GM19397 (cell line): Measurements from ENCODE around the gene PTH2.

Source experiments
- ATAC-seq: cut with Tn5 transposase; IDR thresholded peaks from one replicate; pipeline ENCODE4 v1.9.1; 2021; ENCODE audit warnings: mild to moderate bottlenecking, moderate library complexity; ENCODE audit not compliant: unreplicated experiment

The PTH2 gene

GRCh38 chr19:49415102-49415809, 8.0 kb downstream of the PTH2 start:
- ATAC-seq, result no peak

- no peak for ATAC-seq
These were observed 9.0 kb downstream of the PTH2 start for GRCh38 chr19:49414256-49414655.

DNA sequence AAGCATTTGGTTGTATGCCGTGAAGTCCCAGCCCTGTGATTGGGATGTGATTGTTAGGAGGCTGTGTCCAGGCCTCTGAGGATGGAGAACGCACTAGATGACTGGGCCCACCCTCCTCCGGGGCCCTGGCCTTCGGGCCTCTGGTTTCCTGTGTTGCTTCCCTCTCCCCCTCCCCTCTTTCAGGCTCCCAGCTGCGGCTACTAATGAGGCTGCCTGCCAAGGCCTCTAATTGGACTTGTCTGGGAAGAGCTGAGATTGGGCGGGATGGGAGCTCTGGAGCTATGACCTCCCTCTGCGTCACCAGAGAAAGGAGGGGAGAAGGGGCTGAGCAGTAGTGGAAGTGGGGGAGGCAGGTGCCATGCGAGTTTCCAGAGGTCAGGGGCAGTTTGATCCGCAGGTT, 9.9 kb downstream of the PTH2 start:
- no peak for ATAC-seq

DNA sequence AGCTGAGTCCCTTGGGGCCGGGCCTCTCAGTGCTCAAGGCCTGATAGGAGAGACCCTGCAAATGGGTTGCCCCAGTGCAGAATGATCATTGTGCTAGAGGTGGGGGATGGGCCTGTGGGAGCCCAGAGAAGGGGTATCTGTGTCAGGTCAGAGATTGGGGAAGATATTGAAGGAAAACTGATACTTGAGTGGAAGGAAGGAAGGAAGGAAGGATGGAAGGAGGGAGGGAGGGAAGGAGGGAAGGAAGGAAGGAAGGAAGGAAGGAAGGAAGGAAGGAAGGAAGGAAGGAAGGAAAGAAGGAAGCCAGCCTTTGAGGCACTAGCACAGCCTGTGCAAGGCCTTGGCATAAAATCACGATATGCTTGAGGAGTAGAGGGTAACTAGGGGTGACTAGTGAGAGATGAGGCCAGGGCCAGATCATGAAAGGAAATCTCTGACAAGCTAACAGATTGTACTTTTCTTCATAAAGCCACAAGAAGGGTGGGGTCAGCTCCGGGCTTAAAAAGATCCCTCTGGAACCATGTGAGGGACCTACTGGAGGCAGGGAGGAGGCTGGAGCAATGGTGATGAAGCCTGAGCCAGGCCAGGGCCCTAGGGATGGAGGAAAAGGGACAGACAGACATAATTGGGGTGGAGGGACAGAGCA, 11.4 kb downstream of the PTH2 start:
- ATAC-seq, result no peak

DNA sequence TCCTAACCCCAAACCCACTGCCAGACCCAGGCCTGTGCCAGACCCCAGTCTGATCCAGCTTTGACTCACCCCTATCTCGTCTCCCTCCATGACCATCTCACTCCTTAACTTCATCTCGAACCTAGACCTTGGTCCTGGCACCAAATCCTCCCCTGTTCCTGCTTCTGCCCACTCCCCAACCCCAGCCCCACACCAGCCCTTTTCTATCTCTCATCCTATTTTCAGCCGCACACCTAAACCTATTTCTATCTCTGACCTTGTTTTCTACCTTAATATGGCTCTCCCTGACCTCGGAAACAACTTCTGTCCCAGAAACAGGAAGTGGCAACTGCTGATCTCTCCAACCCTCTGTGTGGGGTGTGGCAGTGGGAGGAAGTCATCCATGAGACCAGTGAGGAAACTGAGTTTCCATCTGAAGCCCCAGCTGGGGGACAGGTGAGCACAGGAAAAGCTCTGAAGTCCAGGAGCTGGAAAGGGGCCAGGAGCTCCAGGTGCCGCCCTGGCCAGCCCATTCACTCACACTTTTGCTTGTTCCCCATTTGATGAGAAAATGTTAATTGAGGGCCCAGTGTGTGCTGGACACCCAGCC, 13.7 kb downstream of the PTH2 start:
- ATAC-seq, result no peak

- no peak for ATAC-seq
These were observed 14.3 kb downstream of the PTH2 start for GRCh38 chr19:49408816-49409440.

GRCh38 chr19:49407482-49408015, 15.7 kb downstream of the PTH2 start:
- no peak for ATAC-seq

- no peak for ATAC-seq
These were observed 16.2 kb downstream of the PTH2 start for GRCh38 chr19:49407079-49407478.

- ATAC-seq, result no peak
These were observed 19.6 kb downstream of the PTH2 start for GRCh38 chr19:49403404-49404187.

DNA sequence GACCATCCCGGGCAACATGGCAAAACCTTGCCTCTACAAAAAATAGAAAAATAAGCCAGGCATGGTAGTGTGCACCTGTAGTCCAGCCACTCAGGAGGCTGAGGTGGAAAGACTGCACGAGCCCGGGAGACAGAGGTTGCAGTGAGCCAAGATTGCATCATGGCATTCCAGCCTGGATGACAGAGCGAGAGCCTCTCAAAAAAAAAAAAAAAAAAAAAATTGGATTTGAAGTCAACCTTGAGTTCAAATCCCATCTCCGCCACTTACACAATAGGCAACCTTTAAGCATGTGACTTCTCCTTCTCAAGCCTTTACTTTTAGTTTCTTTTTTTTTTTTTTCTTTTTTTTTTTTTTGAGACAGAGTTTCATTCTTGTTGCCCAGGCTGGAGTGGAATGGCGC, 23.2 kb downstream of the PTH2 start:
- ATAC-seq, result no peak

DNA sequence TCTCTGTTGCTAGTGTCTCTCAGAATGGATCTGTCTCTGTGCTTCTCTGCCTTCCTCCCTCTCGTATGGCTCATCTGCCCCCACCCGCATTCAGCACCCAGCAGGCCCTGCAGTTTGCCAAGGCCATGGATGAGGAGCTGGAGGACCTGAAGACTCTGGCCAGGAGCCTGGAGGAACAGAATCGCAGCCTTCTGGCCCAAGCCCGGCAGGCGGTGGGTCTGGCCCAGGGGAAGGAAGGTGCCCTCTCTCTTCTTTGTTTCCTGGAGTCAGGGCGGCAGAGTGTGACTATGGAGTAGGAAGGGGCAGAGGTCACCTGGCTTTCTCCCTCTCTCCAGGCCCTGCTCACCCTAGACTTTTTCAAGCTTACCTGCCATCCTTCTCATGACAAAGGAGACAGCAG, 24.3 kb downstream of the PTH2 start:
- no peak for ATAC-seq

DNA sequence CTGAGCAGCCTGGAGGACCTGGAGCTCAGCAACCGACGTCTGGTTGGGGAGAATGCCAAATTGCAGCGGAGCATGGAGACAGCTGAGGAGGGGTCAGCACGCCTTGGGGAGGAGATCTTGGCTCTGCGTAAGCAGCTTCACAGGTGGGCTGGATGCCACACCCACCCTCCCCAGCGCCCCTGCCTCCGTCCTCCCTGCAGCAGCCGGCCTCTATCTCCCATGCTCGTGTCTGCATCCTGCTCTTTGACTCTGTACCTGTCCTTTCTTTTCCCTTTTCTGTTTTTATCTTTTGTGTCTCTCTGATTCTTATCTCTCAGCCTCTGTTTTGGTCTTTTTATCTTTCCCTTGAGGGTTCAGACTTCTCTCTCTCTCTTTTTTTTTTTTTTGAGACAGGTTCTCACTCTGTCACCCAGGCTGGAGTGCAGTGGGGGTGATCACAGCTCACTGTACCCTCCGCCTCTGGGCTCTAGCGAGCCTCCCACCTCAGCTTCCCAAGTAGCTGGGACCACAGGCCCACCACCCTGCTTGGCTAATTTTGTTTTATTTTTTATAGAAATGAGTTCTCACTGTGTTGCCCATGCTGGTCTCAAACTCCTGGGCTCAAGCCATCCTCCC, 25.1 kb downstream of the PTH2 start:
- ATAC-seq, result no peak

- no peak for ATAC-seq
These were observed 26.3 kb downstream of the PTH2 start for GRCh38 chr19:49396738-49397505.

DNA sequence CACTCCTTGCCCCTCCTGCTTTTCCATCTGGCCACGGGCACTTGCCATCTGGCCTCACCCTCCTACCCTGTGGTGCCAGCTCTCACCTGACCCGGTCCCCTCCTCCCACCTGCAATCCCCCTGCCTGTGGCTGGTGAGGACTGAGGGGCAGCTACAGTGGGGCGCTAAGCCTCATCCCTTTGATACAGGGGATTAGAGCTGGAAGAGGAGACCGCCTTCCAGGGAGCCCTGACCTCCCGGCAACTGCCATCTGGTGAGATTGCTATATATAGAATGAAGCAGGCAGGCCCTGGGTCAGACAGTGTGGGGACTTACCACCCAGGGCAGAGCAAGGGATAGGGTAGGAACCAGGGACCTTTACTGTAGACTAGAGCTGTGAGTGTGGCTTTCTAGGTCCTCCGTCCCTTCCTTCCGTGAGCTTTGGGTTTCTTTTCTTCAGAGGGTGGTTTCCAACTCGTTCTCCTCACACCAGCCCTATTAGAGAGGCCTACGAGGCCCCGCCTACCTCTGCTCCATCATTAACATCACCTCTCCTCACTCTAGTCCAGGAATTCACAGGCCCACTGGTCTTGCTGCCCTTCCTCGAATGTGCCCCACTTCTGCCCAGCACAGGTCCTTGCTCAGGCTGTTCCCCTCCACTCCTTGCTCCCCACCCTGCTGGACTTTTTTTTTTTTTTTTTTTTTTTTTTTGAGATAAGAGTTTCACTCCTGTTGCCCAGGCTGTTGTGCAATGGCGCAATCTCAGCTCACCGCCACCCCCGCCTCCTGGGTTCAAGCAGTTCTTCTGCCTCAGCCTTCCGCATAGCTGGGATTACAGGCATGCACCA, 27.4 kb downstream of the PTH2 start:
- no peak for ATAC-seq

DNA sequence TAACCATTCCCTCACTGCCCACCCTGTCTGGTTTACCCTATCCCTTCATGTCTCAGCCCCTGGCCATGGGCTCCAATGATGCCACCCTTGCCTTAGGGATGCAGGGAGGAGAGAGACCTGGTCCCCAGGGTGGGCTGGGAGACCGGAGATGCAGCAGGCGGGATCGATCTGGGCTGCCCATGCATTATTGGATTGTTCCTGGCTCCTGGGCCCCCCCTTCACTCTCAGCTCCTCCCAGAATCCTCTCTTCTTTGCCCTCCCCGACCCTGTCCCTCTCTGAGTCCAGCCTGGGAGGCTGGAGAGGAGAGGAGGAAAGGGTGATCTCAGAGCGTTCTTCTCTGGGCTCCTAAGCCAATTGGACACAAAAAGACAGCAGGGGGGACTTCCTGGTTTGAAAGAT, 29.4 kb downstream of the PTH2 start:
- ATAC-seq, result no peak

DNA sequence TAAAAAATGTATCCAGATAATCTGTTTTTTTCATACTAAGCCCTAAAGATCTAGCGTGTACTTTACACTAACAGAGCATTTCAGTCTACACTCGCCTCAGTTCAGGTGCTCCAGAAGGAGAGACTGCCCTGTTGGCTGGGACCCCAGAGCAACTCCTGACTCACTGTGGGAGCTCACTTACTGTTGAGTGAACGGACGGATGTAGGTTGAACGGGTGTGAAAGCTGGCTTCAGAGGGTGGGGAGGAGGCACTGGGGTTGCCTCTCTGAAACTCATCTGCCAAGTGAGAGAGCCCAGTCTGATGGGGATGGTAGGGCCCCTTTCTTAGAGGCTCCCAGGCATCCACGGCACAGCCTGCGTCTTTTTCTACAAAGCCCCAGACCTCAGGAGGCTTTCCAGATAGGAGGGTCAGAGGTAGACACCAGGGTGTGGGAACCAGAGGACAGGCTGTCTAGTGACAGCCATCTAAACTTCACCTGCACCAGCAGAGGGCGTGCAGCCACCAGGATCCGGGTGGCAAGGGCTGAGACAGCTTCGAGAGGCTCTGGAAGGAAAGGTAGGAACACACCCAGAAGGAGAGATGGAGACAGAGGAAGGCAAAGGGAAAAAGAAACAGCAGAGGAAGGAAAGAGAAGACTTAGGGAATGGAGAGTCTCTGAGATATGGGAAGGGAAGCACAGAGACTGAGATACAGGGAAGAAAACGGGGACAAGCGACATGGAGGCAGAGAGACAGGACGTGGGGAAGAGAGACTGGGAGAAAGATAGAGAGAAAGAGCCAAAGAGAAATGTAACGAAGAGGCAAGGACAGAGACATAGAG, 31.5 kb downstream of the PTH2 start:
- ATAC-seq, result no peak

DNA sequence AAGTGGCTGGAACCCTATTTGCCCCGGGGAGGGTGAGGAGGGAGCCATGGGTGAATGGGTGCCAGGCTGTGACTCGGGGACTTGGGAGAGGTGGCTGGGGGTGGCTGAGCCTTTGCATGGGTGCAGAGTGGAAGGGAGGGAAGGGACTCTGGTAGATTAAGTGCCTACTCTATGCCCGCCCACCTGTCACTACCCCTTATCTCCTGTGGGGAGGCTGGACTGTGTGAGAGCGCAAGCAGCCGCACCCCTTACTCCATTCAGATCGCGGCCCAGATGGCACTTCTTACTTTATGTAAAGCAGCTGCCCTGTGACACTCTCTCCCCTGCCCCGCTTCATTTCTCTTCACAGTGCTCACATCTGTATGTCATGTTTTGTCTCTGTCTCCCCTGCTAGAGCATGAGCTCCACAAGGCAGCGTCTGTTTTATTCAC, 32.3 kb downstream of the PTH2 start:
- ATAC-seq, result no peak
